Suppressor macrophage treated with lipopolysaccharide for 4 hours (primary cell): ENCODE results near the gene SDCCAG8.

ENCODE experiments used
- DNase-seq: peaks from one replicate; pipeline ENCODE4 v3.0.0-alpha.2; 2020

The SDCCAG8 gene

GRCh38 chr1:243341074-243341473, 85.2 kb downstream of the SDCCAG8 start:
- DNase-seq, result no peak

GRCh38 chr1:243343970-243344937, 88.4 kb downstream of the SDCCAG8 start:
- peak; percentile 78 for DNase-seq

- DNase-seq, result peak; percentile 12
Measured at GRCh38 chr1:243345205-243345604, 89.4 kb downstream of the SDCCAG8 start.

- DNase-seq, result no peak
Measured at GRCh38 chr1:243346016-243346415, 90.2 kb downstream of the SDCCAG8 start.

GRCh38 chr1:243346468-243346867, 90.6 kb downstream of the SDCCAG8 start:
- DNase-seq, result no peak

- DNase-seq, result no peak
Measured at GRCh38 chr1:243348331-243348730, 92.5 kb downstream of the SDCCAG8 start.

GRCh38 chr1:243349128-243349527, 93.3 kb downstream of the SDCCAG8 start:
- DNase-seq, result no peak

- DNase-seq, result no peak
Measured at GRCh38 chr1:243351337-243351736, 95.5 kb downstream of the SDCCAG8 start.

GRCh38 chr1:243354511-243355153, 98.8 kb downstream of the SDCCAG8 start:
- peak; percentile 34 for DNase-seq

- no peak for DNase-seq
Measured at GRCh38 chr1:243363832-243364231, 108.0 kb downstream of the SDCCAG8 start.

- no peak for DNase-seq
Measured at GRCh38 chr1:243364330-243364729, 108.5 kb downstream of the SDCCAG8 start.

GRCh38 chr1:243364866-243365265, 109.0 kb downstream of the SDCCAG8 start:
- no peak for DNase-seq

- no peak for DNase-seq
Measured at GRCh38 chr1:243367314-243367713, 111.5 kb downstream of the SDCCAG8 start.

- DNase-seq, result no peak
Measured at GRCh38 chr1:243374412-243374811, 118.6 kb downstream of the SDCCAG8 start.

GRCh38 chr1:243375596-243375995, 119.8 kb downstream of the SDCCAG8 start:
- DNase-seq, result no peak

- no peak for DNase-seq
Measured at GRCh38 chr1:243378669-243379068, 122.8 kb downstream of the SDCCAG8 start.

GRCh38 chr1:243379208-243379607, 123.4 kb downstream of the SDCCAG8 start:
- no peak for DNase-seq

GRCh38 chr1:243379706-243380105, 123.9 kb downstream of the SDCCAG8 start:
- no peak for DNase-seq

GRCh38 chr1:243388276-243388675, 132.4 kb downstream of the SDCCAG8 start:
- peak; percentile 8 for DNase-seq

GRCh38 chr1:243390162-243390791, 134.4 kb downstream of the SDCCAG8 start:
- DNase-seq, result peak; percentile 5

- no peak for DNase-seq
Measured at GRCh38 chr1:243391355-243391754, 135.5 kb downstream of the SDCCAG8 start.

GRCh38 chr1:243393096-243393495, 137.3 kb downstream of the SDCCAG8 start:
- DNase-seq, result no peak

GRCh38 chr1:243394066-243394465, 138.2 kb downstream of the SDCCAG8 start:
- no peak for DNase-seq
